WTC11 (cell line): ENCODE measurements around the gene EHMT1. TPM values are rescaled to one million over a fixed set of nuclear protein-coding genes. Genes with fewer than 3 reads are reported as not detected.

Experiments used
- ATAC-seq: fragments of 200-7000 bp; cut with Tn5 transposase; 2 replicates; pipeline ENCODE4 v1.10.0; 2021; ENCODE audit warnings: mild to moderate bottlenecking, moderate library complexity
- CTCF ChIA-PET: fragments of 300-600 bp; sonication (Branson Sonifier 250); formaldehyde crosslinking; loops from one replicate; lab custom pipeline; 2021; ENCODE audit warnings: antibody characterized with exemption; lab: Charles Lee
- POLR2A ChIA-PET: fragments of 350-600 bp; sonication (Branson Sonifier 250); formaldehyde crosslinking; loops from one replicate; lab custom pipeline; 2021; ENCODE audit warnings: antibody characterized with exemption; lab: Charles Lee
- DNase-seq: peaks from one replicate; pipeline ENCODE4 v3.0.0; 2021; ENCODE audit warnings: low spot score
- H3K27ac Mint-ChIP-seq: 2 replicates; pipeline ENCODE4 v1.8.0; 2021; ENCODE audit warnings: mixed read lengths
- H3K27me3 Mint-ChIP-seq: 2 replicates; pipeline ENCODE4 v1.8.0; 2021; ENCODE audit warnings: low read depth, mild to moderate bottlenecking, moderate library complexity, mixed read lengths
- H3K36me3 Mint-ChIP-seq: 2 replicates; pipeline ENCODE4 v1.8.0; 2021; ENCODE audit warnings: mixed read lengths
- H3K4me1 Mint-ChIP-seq: 2 replicates; pipeline ENCODE4 v1.8.0; 2022; ENCODE audit warnings: mixed read lengths
- H3K4me3 Mint-ChIP-seq: 2 replicates; pipeline ENCODE4 v1.8.0; 2021; ENCODE audit warnings: mild to moderate bottlenecking, moderate library complexity, mixed read lengths
- H3K9me3 Mint-ChIP-seq: 2 replicates; pipeline ENCODE4 v1.8.0; 2021; ENCODE audit warnings: mixed read lengths
- ATF6 ChIP-seq: sonication (generic); formaldehyde crosslinking; IDR thresholded peaks from 2 replicates; pipeline ENCODE4 v1.8.1; 2023; ENCODE audit warnings: mild to moderate bottlenecking, missing genetic modification reagents
- CBFB ChIP-seq: sonication (generic); formaldehyde crosslinking; IDR thresholded peaks from 2 replicates; pipeline ENCODE4 v1.8.1; 2022; ENCODE audit warnings: mild to moderate bottlenecking, low read depth, missing genetic modification reagents
- CDX4 ChIP-seq: fragments of 250-450 bp; sonication (Bioruptor Pico); IDR thresholded peaks from 2 replicates; pipeline ENCODE4 v1.9.0; 2021; ENCODE audit warnings: moderate library complexity, mild to moderate bottlenecking, inconsistent platforms, borderline replicate concordance
- E2F4 ChIP-seq: sonication (generic); formaldehyde crosslinking; IDR thresholded peaks from 2 replicates; pipeline ENCODE4 v1.8.1; 2022; ENCODE audit warnings: low read depth, mild to moderate bottlenecking, moderate library complexity, missing genetic modification reagents, borderline replicate concordance
- MAX ChIP-seq: sonication (generic); formaldehyde crosslinking; IDR thresholded peaks from 2 replicates; pipeline ENCODE4 v1.8.0; 2022; ENCODE audit warnings: mild to moderate bottlenecking, missing genetic modification reagents
- MLX ChIP-seq: sonication (generic); formaldehyde crosslinking; IDR thresholded peaks from 2 replicates; pipeline ENCODE4 v1.8.1; 2023; ENCODE audit warnings: mild to moderate bottlenecking, missing genetic modification reagents, moderate library complexity
- MXD4 ChIP-seq: fragments of 250-450 bp; sonication (Bioruptor Pico); IDR thresholded peaks from 2 replicates; pipeline ENCODE4 v1.8.0; 2021; ENCODE audit warnings: mild to moderate bottlenecking, moderate library complexity, borderline replicate concordance
- NFATC4 ChIP-seq: fragments of 250-450 bp; sonication (Bioruptor Pico); IDR thresholded peaks from 2 replicates; pipeline ENCODE4 v1.9.0; 2021; ENCODE audit warnings: mild to moderate bottlenecking
- NR3C1 ChIP-seq: sonication (generic); formaldehyde crosslinking; conservative IDR thresholded peaks from 2 replicates; pipeline ENCODE4 v1.8.1; 2023; ENCODE audit warnings: low read depth, mild to moderate bottlenecking, missing genetic modification reagents
- OVOL2 ChIP-seq: fragments of 250-450 bp; sonication (Bioruptor Pico); IDR thresholded peaks from 2 replicates; pipeline ENCODE4 v1.9.0; 2021; ENCODE audit warnings: mild to moderate bottlenecking, borderline replicate concordance
- PREB ChIP-seq: sonication (generic); formaldehyde crosslinking; IDR thresholded peaks from 2 replicates; pipeline ENCODE4 v1.8.1; 2022; ENCODE audit warnings: mild to moderate bottlenecking, missing genetic modification reagents, moderate library complexity, borderline replicate concordance
- RORB ChIP-seq: fragments of 250-450 bp; sonication (Bioruptor Pico); IDR thresholded peaks from 2 replicates; pipeline ENCODE4 v1.9.0; 2021; ENCODE audit warnings: mild to moderate bottlenecking
- SMAD3 ChIP-seq: sonication (generic); formaldehyde crosslinking; IDR thresholded peaks from 2 replicates; pipeline ENCODE4 v1.8.0; 2022; ENCODE audit warnings: missing genetic modification reagents, mild to moderate bottlenecking, borderline replicate concordance
- SOX15 ChIP-seq: fragments of 250-450 bp; sonication (Bioruptor Pico); IDR thresholded peaks from 2 replicates; pipeline ENCODE4 v1.9.0; 2021; ENCODE audit warnings: mild to moderate bottlenecking
- TEAD1 ChIP-seq: sonication (generic); formaldehyde crosslinking; IDR thresholded peaks from 2 replicates; pipeline ENCODE4 v1.8.0; 2022; ENCODE audit warnings: mild to moderate bottlenecking, missing genetic modification reagents
- ZNF121 ChIP-seq: sonication (generic); formaldehyde crosslinking; IDR thresholded peaks from 2 replicates; pipeline ENCODE4 v1.8.0; 2023; ENCODE audit warnings: missing genetic modification reagents
- ZNF219 ChIP-seq: sonication (generic); formaldehyde crosslinking; IDR thresholded peaks from 2 replicates; pipeline ENCODE4 v1.8.0; 2023; ENCODE audit warnings: missing genetic modification reagents, mild to moderate bottlenecking, borderline replicate concordance
- ZNF281 ChIP-seq: sonication (generic); formaldehyde crosslinking; IDR thresholded peaks from 2 replicates; pipeline ENCODE4 v1.8.0; 2023; ENCODE audit warnings: mild to moderate bottlenecking, missing genetic modification reagents
- ZNF532 ChIP-seq: fragments of 250-450 bp; sonication (Bioruptor Pico); IDR thresholded peaks from 2 replicates; pipeline ENCODE4 v1.9.0; 2021; ENCODE audit warnings: mild to moderate bottlenecking, borderline replicate concordance
- total RNA-seq: library from RNA; stranded (reverse); gene quantifications from 3 replicates; pipeline ENCODE4 v1.2.3, GENCODE V29; 2021

EHMT1 gene
- total RNA-seq, 1 experiment from 2014 or later, result 170 TPM

GRCh38 chr9:137726764-137727163, 108.0 kb downstream of the EHMT1 start:
- ATAC-seq (no peak), DNase-seq (no peak)
- Mint-ChIP-seq H3K4me3 (no peak overlapping the region), H3K9me3 (peaks cover 1% of the 10 kb centered on the region), H3K27ac (peak overlapping the region; percentile 97; the same call in 1 of the 2 replicates), H3K4me1 (peaks cover 29% of the 10 kb centered on the region), H3K36me3 (peaks cover 58% of the 10 kb centered on the region), H3K27me3 (no peaks in the 10 kb centered on the region)
- CTCF ChIA-PET, result no interaction called here
- POLR2A ChIA-PET, result no interaction called here
- TF ChIP-seq ZNF219 (CRISPR knock-in tag) (no peak), PREB (CRISPR knock-in tag) (no peak), ATF6 (no peak), MLX (CRISPR knock-in tag) (no peak), TEAD1 (CRISPR knock-in tag) (no peak), ZNF281 (CRISPR knock-in tag) (no peak), OVOL2 (no peak), ZNF532 (CRISPR knock-in tag) (no peak), NFATC4 (CRISPR knock-in tag) (no peak), CDX4 (no peak)

GRCh38 chr9:137727716-137728115, 108.9 kb downstream of the EHMT1 start:
- CTCF ChIA-PET, result no interaction called here
- Mint-ChIP-seq H3K4me1 (peaks cover 27% of the 10 kb centered on the region), H3K36me3 (peaks cover 60% of the 10 kb centered on the region), H3K27ac (peak overlapping the region; percentile 75), H3K27me3 (no peaks in the 10 kb centered on the region), H3K4me3 (no peak overlapping the region), H3K9me3 (no peaks in the 10 kb centered on the region)
- DNase-seq (no peak), ATAC-seq (no peak)
- POLR2A ChIA-PET, result no interaction called here
- TF ChIP-seq TEAD1 (CRISPR knock-in tag) (no peak), E2F4 (no peak), ZNF121 (no peak), RORB (CRISPR knock-in tag) (no peak), CBFB (CRISPR knock-in tag) (no peak), NR3C1 (no peak), OVOL2 (no peak), MLX (CRISPR knock-in tag) (no peak), MXD4 (no peak), NFATC4 (CRISPR knock-in tag) (no peak), ZNF219 (CRISPR knock-in tag) (no peak), SOX15 (no peak), MAX (no peak), SMAD3 (CRISPR knock-in tag) (no peak)
